ENCODE data around the gene GPRC6A.
"Not testable (repeated sequence)": the region's sequence is repeated elsewhere in the genome, so short reads cannot be mapped to it uniquely, and the experiment has no call there.

DNA sequence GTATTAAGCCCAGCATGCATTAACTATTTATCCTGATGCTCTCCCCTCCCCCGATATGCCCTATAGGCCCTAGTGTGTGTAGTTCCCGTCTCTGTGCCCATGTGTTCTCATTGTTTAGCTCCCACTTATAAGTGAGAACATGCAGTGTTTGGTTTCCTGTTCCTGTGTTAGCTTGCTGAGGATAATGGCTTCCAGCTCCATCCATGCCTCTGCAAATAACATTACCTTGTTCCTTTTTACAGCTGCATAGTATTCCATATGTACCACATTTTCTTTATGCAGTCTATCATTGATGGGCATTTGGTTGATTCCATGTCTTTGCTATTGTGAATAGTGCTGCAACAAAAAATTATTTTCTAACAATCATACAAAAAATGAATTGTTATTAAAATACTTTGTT lies 5.6 kb upstream of the GPRC6A start:
- TF ChIP-seq, protein P1, sequence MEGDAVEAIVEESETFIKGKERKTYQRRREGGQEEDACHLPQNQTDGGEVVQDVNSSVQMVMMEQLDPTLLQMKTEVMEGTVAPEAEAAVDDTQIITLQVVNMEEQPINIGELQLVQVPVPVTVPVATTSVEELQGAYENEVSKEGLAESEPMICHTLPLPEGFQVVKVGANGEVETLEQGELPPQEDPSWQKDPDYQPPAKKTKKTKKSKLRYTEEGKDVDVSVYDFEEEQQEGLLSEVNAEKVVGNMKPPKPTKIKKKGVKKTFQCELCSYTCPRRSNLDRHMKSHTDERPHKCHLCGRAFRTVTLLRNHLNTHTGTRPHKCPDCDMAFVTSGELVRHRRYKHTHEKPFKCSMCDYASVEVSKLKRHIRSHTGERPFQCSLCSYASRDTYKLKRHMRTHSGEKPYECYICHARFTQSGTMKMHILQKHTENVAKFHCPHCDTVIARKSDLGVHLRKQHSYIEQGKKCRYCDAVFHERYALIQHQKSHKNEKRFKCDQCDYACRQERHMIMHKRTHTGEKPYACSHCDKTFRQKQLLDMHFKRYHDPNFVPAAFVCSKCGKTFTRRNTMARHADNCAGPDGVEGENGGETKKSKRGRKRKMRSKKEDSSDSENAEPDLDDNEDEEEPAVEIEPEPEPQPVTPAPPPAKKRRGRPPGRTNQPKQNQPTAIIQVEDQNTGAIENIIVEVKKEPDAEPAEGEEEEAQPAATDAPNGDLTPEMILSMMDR (IDR thresholded peaks at IDR 0.05) = not testable (repeated sequence)
- not testable (repeated sequence) for TF ChIP-seq POLR2A (IDR thresholded peaks at IDR 0.05)

Data from lower leg skin (tissue), 3 donors.